GM10248 (cell line): ENCODE data around the gene SUSD6.

Experiments used
- CTCF ChIA-PET: fragments of 300-600 bp; sonication (Branson Sonifier 250); formaldehyde crosslinking; extraction: SDS; loops from one replicate; lab custom pipeline; 2021; ENCODE audit warnings: antibody characterized with exemption; lab: Yijun Ruan, JAX
- POLR2A ChIA-PET: fragments of 350-650 bp; sonication (Branson Sonifier 250); formaldehyde crosslinking; extraction: SDS; loops from one replicate; lab custom pipeline; 2020; ENCODE audit warnings: antibody characterized with exemption; lab: Yijun Ruan, JAX
- DNase-seq: peaks from one replicate; pipeline ENCODE4 v3.0.0; 2012; ENCODE audit errors: extremely low spot score
- TF ChIP-seq, protein P1 (sequence below): IDR thresholded peaks from 2 replicates; pipeline ENCODE4 v1.5.1; 2012; ENCODE audit warnings: mild to moderate bottlenecking, low read depth; ENCODE audit errors: extremely low read depth, missing control alignments, control extremely low read depth

Gene SUSD6

DNA sequence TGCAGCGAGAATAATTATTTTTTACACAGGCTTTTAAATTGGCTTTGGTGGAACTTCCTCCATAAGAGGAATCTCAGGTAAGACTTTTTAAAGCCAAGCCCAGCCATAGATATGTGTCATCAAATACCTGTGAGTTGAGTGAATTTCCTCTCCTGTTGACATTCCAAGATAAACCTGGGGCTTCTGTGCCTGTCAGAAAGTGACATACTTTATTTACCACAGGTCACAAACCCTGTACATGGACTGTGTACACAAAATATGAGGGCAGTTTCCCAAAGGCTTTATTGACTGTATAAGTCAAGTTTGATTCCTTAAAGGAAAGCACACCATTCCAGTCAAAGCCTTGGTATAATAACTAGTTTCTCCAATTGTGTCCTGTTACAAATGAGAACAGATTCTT is 129.7 kb downstream of the SUSD6 start:
- CTCF ChIA-PET: no interaction called here
- POLR2A ChIA-PET: no interaction called here
- TF ChIP-seq, protein P1, sequence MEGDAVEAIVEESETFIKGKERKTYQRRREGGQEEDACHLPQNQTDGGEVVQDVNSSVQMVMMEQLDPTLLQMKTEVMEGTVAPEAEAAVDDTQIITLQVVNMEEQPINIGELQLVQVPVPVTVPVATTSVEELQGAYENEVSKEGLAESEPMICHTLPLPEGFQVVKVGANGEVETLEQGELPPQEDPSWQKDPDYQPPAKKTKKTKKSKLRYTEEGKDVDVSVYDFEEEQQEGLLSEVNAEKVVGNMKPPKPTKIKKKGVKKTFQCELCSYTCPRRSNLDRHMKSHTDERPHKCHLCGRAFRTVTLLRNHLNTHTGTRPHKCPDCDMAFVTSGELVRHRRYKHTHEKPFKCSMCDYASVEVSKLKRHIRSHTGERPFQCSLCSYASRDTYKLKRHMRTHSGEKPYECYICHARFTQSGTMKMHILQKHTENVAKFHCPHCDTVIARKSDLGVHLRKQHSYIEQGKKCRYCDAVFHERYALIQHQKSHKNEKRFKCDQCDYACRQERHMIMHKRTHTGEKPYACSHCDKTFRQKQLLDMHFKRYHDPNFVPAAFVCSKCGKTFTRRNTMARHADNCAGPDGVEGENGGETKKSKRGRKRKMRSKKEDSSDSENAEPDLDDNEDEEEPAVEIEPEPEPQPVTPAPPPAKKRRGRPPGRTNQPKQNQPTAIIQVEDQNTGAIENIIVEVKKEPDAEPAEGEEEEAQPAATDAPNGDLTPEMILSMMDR: no peak
- DNase-seq: no peak

DNA sequence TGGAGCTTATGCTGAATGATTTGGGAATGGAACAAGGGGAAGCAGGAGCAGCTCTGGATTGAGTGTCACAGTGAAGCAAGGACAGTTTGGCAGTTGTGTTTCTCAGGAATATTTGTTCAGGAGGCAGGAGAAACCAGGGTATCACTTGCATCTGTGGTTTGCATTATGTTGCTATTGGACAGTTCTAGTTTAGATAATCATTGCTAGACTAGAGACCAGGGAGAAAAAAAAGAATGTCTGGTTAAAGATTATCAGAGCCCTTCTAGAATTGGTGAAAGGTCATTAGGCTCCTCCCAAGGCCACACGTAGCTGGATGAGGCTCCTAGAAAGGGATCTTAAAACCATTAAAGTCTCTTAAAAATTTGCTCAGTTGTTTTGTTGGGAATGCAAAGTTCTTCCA is 138.6 kb downstream of the SUSD6 start:
- DNase-seq: no peak
- ChIA-PET CTCF (interaction anchor here (1.1 to 3.7 kb wide), 6 partner anchors 9 to 38 kb away, joined by 3 to 18 read pairs (median 4); partner anchors contain the start of gene SRSF5), POLR2A (no interaction called here)
- TF ChIP-seq, protein P1: no peak

DNA sequence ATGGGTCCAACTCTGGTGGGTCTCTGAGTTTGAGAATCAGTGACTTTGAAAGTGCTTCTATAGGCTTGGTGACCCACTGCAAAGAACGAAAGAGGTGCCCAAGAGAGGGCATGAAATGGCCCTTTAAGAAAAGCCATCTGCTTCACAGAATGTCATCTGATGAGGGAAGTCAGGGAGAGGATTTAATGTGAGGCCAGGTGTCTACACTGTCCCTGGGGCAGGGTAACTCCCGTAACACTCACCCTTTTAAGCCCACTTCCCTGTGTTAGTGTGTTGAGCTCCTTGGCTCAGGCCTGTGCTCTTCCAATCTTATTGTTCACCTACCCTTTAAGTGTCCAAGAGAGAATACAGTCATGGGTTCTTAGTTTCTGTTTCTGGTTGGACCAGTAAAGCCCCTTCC is 139.1 kb downstream of the SUSD6 start:
- no peak for DNase-seq

DNA sequence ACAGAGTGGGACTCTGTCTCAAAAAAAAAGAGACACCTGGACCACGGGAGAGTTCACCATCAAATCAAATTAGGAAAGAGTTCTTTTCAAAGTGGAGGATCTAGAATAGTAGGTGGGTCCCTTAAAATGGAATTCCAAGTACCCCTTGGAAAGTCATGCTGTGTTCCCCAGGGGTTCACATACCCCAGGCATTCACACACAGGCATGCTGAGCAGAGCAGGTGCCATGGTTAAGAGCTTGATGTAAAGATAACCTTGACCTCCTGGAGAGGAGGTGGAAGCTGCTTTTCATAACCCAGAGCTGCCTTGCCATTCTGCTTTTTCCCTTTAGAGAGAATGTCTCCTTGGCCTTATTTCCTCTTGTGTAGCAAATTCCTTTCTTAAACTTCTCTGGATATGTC is 141.4 kb downstream of the SUSD6 start:
- CTCF ChIA-PET: interaction anchor here (1.0 to 3.2 kb wide), 3 partner anchors 14 to 26 kb away, joined by 3 to 10 read pairs (median 3); partner anchors contain the start of gene SRSF5

More for the DNA sequence above, 139.1 kb downstream of the SUSD6 start:
- ChIA-PET CTCF (interaction anchor here (1.1 to 3.7 kb wide), 6 partner anchors 8 to 37 kb away, joined by 3 to 18 read pairs (median 4); partner anchors contain the start of gene SRSF5), POLR2A (no interaction called here)
- TF ChIP-seq, protein P1: no peak

DNA sequence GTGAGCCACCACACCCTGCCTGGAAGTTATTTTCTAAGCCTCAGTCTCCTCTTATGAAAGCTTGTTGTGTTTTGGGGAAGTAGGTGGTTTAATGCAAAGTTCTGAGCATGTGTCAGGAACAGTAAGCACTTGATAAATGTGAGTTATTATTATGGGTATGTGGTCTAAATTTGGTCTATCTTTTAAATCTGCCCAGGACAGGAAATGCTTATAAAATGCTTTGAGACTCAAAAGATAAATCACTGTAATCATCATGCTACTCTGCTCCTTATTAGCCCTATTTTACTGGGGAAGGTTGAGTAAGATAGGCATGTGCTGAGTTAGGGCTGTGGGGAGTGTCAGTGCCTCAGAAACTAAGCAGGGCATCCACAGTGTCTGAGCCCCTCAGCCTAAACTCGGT is 142.5 kb downstream of the SUSD6 start:
- no peak for DNase-seq
- TF ChIP-seq, protein P1: no peak
- ChIA-PET CTCF (interaction anchor here (1.1 kb wide), 1 partner anchor 64 kb away, joined by 3 read pairs; no protein-coding TSS in a partner anchor), POLR2A (interaction anchor here (0.7 kb wide), 1 partner anchor 35 kb away, joined by 5 read pairs; no protein-coding TSS in a partner anchor)

More for the DNA sequence above, 141.4 kb downstream of the SUSD6 start:
- POLR2A ChIA-PET: interaction anchor here (0.9 kb wide), 1 partner anchor 170 kb away, joined by 3 read pairs; no protein-coding TSS in a partner anchor
- DNase-seq: no peak
- TF ChIP-seq, protein P1: no peak

DNA sequence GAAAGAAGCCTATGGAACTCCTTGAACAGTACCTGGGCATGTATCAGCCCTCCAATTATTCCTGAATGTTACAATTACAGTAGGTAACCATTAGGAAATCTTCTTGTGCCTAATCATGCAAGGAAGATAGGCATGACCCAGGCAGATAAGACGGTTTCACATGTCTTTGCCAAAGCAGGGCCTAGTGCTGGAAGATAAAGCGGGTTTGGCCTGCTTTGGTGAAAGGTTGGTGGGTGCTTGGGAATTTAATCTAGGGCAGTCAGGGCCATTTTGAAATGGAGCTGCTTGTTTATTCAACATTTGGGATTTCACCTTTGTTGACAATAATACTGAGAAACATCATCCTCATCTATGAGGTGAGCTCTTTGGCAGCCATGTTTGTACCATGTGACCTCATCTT is 143.1 kb downstream of the SUSD6 start:
- POLR2A ChIA-PET: no interaction called here

More for the DNA sequence above, 143.1 kb downstream of the SUSD6 start:
- DNase-seq: no peak
- TF ChIP-seq, protein P1: no peak
- CTCF ChIA-PET: interaction anchor here (1.1 to 1.4 kb wide), 2 partner anchors 64 to 150 kb away, joined by 3 to 4 read pairs; no protein-coding TSS in a partner anchor
